Duodenal mucosa (tissue), 2 donors: ENCODE measurements around the gene YOD1.

Experiments
- H3K27ac ChIP-seq: one replicate; pipeline ENCODE4 v1.7.0; 2013; ENCODE audit warnings: low read depth, low read length
- H3K27me3 ChIP-seq, 2 donors: one replicate each; pipeline ENCODE4 v1.7.0; 2013; ENCODE audit warnings: low read length in 2 of 2, control low read depth in 1 of 2; ENCODE audit not compliant: insufficient read depth in 2 of 2, control insufficient read depth in 1 of 2
- H3K36me3 ChIP-seq, 2 donors: one replicate each; pipeline ENCODE4 v1.7.0; 2013; ENCODE audit warnings: low read length in 2 of 2, control low read depth in 1 of 2; ENCODE audit not compliant: insufficient read depth in 2 of 2, control insufficient read depth in 1 of 2
- H3K4me1 ChIP-seq, 2 donors: one replicate each; pipeline ENCODE4 v1.7.0; 2013; ENCODE audit warnings: low read length in 2 of 2, control low read depth in 1 of 2; ENCODE audit not compliant: insufficient read depth in 2 of 2, control insufficient read depth in 1 of 2
- H3K4me3 ChIP-seq, 2 donors: one replicate each; pipeline ENCODE4 v1.7.0; 2013; ENCODE audit warnings: low read length in 2 of 2, low read depth in 1 of 2
- H3K9ac ChIP-seq, 2 donors: one replicate each; pipeline ENCODE4 v1.7.0; 2013; ENCODE audit warnings: low read length in 2 of 2, low read depth in 1 of 2
- H3K9me3 ChIP-seq, 2 donors: one replicate each; pipeline ENCODE4 v1.7.0; 2013; ENCODE audit warnings: low read length in 2 of 2, control low read depth in 1 of 2; ENCODE audit not compliant: control insufficient read depth in 1 of 2

The YOD1 gene

DNA sequence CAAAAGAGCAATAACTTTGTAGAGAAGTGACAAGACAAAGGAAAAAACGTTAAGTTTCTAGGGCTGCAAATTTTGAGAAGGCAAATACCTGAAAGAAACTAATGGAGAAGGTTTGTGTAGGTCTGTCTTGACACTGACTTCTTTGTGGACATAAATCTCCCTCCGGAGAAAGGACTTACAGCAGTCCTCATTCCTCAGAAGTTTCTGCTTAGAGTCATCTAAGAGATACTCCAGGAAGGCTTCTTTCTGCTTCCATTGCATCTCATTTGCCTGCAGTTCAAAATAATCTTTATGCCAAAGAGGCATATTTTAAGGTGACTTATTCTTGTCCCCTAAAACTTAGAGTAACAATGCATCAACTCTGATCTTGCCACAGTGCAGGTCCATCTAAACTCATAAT, 33.2 kb upstream of the YOD1 start:
- peaks cover 10 to 18% of the 10 kb centered on the region in 2 donors for H3K4me1 ChIP-seq
- no peak overlapping the region for H3K9ac ChIP-seq
- H3K27me3 ChIP-seq = no peaks in the 10 kb centered on the region
- no peaks in the 10 kb centered on the region for H3K9me3 ChIP-seq
- peaks cover 0 to 6% of the 10 kb centered on the region in 2 donors for H3K36me3 ChIP-seq
- no peak overlapping the region for H3K27ac ChIP-seq
- H3K4me3 ChIP-seq = no peak overlapping the region

DNA sequence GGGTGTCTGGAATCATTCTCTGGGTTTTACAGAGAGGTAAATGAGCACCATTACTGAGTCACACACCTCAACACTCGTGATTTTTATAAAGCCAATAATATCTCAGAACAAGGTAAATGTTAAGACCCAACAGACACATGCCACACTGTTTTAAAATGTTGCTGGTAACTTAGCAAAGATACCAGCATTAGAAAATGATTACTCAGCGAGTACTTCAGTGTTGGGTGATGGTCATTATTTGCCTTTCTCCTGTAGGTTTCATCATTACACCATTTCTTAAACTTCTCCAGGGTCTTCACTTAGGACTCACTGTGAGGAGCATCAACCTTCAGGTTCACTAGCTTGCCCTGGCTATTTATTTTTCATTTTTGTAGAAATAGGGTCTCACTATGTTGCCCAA, 30.8 kb upstream of the YOD1 start:
- H3K27ac ChIP-seq = no peak overlapping the region
- no peaks in the 10 kb centered on the region for H3K27me3 ChIP-seq
- H3K4me3 ChIP-seq = no peak overlapping the region
- H3K9ac ChIP-seq = no peak overlapping the region
- no peaks in the 10 kb centered on the region for H3K9me3 ChIP-seq
- H3K36me3 ChIP-seq = peaks cover 0 to 16% of the 10 kb centered on the region in 2 donors
- H3K4me1 ChIP-seq = peaks cover 3 to 5% of the 10 kb centered on the region in 2 donors

DNA sequence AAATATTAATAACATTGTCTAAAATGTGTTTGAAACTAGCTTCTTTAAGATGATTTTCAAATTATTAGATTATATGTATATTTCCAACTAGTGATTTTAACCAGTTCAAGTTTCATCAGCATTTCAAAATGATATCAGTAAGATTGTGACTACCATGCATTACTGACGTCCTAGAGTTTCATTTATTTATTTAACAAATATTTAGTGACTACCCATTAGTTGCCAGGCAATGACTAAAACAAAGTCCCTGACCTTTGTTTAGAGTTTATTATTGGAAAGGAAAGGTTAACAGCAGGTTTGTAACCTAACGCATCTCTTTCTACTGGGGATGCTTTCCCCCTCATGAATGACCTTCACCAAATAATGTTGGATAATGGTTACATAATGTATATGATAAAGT, 30.1 kb upstream of the YOD1 start:
- Histone ChIP-seq H3K27ac (no peak overlapping the region), H3K4me1 (peaks cover 3 to 5% of the 10 kb centered on the region in 2 donors), H3K9me3 (no peaks in the 10 kb centered on the region), H3K9ac (no peak overlapping the region), H3K27me3 (no peaks in the 10 kb centered on the region), H3K4me3 (no peak overlapping the region), H3K36me3 (peaks cover 0 to 23% of the 10 kb centered on the region in 2 donors)

DNA sequence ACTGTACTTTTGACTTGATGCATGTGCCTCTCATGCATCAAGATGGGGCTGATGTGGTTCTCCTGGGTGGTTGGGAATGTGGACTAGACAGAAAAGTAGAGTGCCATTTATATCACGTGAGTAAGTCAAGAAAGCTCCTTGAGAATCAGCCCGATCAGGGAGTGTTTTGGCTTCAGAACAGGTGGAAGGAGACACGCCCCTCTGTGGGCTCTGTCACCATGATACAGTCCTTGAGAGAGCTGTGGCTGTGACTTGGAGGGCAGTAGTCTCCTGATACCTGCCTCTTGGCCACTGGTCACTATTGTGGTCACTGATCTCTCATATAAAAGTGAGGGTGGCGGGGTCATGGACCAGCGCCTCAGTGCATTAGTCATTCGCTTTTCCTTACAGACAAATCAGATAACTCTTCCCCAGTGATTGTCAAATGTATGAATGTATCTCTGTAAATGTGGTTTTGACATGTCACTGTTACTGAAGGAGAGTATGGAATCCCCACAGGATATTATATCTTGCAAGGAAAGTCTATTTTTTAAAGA, 28.8 kb upstream of the YOD1 start:
- Histone ChIP-seq H3K9me3 (no peaks in the 10 kb centered on the region), H3K36me3 (peaks cover 3 to 29% of the 10 kb centered on the region in 2 donors), H3K4me3 (no peak overlapping the region), H3K4me1 (peaks cover under 1 to 3% of the 10 kb centered on the region in 2 donors), H3K27ac (no peak overlapping the region), H3K27me3 (no peaks in the 10 kb centered on the region), H3K9ac (no peak overlapping the region)

DNA sequence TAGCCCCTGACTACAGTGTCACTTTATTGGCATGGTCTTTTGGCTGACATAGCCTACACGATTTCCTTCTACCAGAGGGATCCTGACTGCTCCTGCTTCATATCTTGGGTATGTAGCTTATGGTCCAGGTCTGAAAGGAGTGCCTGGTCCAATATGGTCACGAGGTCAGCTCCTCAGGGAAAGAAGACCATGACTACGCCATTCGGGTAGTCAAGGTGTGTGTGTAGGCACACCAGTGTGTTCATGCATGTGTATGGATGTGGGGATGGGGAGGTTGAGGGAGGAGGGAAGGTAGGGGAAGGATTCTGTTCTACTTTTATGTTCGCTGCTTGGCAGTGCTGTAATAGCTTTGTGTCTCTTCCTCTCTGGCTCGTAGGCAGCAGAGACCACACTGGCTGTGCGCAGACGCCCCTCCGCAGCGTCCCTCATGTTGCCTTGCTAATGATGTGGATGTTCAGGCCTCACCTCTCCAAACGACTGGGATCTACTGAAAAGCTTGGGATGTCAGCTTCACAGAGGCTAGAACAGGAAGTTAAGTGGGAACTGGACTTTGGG, 27.6 kb upstream of the YOD1 start:
- Histone ChIP-seq H3K27me3 (no peaks in the 10 kb centered on the region), H3K27ac (no peak overlapping the region), H3K36me3 (peaks cover 7 to 40% of the 10 kb centered on the region in 2 donors), H3K9ac (no peak overlapping the region), H3K4me3 (no peak overlapping the region), H3K9me3 (no peaks in the 10 kb centered on the region), H3K4me1 (peaks cover 0 to 3% of the 10 kb centered on the region in 2 donors)

DNA sequence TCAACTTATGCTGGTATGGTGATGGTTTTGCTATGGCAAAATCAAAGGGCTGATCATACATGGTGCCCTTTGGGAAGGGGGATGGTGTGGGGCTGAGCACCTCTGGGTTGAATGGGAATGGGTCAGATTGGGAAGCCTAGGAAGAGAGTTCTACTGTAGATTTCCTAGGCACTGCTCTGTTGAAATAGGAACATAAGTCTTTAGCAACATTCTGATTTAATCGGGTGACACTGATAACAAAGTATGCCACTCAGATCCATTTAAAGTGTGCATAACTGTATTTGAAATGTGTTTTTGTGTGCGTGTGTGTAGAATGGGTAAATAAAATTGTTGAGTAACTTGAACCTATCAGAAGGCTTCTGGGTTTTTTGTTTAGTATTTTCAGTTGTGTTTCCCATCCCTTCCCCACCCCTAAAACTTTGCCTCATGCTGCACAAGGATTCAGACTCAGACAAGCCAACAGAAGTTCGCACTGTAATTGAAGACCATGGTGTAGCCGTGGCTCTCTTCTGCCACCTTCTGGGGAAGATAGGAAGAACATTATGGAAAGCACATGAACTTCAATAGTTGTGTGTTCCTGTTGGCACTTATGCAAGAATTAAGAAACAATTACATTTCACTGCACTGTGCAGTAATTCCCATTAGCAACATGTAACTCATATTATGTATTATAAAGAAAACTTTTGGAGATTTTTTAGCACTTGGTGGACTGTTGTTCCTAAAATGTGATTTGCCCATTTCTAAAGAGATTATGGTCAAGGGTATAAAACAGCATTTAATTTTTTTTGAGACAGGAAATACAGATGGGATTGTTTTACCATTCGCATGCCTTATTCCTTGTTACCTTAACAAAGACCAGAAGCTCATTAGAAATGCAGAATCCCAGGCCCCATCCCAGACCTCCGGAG, 26.7 kb upstream of the YOD1 start:
- Histone ChIP-seq H3K9me3 (no peaks in the 10 kb centered on the region), H3K4me3 (no peak overlapping the region), H3K27me3 (no peaks in the 10 kb centered on the region), H3K36me3 (peaks cover 11 to 48% of the 10 kb centered on the region in 2 donors), H3K4me1 (peaks cover 0 to 3% of the 10 kb centered on the region in 2 donors), H3K27ac (no peak overlapping the region), H3K9ac (no peak overlapping the region)

DNA sequence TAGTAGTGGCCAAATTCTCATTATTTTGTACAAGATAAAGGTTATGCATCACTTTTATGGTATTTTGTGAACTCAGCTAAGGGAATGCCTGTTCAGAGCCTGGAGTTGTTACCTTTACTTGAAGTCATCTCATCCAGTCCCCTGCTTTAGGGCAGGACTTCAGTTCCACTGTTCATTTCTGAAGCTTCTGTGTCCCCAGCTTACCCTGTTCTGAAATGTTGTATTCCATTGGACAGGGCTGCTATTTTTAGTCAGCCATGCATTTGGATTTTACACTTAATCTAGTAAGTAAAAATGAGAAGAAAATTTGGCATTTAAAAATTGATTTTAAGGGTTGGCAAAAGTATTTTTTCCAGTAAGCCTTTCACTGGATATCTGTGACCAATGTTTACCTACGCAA, 26.0 kb upstream of the YOD1 start:
- Histone ChIP-seq H3K27me3 (no peaks in the 10 kb centered on the region), H3K36me3 (peaks cover 18 to 56% of the 10 kb centered on the region in 2 donors), H3K4me1 (peaks cover 0 to 3% of the 10 kb centered on the region in 2 donors), H3K9me3 (no peaks in the 10 kb centered on the region), H3K27ac (no peak overlapping the region), H3K9ac (no peak overlapping the region), H3K4me3 (no peak overlapping the region)

DNA sequence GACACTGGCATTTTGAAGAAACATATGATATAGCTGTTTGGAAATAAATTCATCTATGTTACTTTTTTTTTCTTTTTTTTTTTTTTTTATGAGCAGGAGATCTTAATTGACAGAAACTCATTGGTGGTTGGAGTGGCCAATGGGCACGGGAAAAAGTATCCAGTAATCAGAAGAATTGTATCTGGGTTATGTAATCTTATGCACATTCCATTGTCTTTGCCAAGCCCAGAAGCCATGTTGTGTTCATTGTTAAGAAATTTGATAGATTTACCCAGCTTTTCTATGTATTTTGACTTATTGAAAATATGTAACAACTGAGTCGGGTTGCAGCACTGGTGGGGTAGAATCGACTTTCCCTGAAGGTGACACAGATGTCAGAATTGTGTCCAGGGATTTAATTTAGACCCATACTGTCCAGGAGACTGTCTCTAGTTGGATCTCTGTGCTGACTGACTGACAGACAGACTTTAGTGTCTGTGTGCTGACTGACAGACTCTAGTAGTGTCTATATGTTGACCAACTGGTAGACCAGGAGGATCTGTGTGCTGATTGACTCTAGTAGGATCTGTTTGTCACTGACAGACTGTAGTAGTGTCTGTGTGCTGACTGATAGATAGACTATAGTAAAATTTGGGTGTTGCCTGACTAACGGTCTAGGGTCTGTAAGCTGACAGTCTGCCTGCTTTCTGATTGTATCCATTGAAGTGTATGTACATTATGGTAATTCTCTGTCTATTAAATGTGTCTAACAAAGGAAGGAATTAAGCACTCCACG, 25.4 kb upstream of the YOD1 start:
- no peak overlapping the region for H3K27ac ChIP-seq

DNA sequence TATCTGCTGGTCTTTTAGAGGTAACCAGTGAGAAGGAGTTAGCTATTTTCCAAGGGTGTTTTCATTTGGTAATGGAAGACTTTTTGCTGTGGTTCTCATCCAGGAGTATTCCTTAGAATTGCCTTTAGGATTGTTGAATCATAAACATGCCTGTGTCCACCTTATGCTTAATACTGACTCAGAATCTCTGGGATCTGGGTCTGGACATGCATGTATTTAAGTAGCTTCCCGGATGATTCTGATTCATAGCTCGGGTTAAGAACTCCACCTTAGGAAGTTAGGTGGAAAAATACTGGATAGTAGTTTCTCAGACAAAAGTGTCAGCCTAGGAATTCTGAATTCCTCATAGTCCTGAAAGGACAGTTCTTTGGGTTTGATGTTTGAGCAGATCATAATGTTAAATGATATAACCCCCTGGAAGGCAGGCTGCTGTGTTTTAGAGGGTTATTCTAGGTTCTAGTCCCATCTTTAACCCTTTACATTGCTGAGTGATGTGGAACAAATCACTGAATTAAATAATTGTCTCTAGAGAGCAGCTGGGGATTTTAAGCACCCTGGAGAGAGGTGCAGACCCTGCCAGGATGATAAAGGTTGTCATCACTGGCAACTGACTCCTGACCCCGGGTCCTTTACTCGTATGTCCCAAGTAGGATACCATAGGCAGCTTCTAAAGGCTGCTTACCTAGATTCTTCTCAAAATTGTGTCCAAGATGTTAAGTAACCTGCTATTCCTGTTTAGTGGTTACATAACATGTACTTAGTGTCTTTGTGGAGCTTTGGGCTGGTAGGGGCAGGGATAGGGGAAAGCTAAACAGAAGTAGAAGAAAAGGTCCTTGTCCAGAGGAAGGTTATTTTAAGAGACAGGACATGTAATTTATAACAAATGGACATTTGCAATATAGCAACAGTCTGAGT, 23.2 kb upstream of the YOD1 start:
- H3K9me3 ChIP-seq = no peaks in the 10 kb centered on the region
- H3K9ac ChIP-seq = peak overlapping the region in 1 of 2 donors; percentile 2
- H3K27me3 ChIP-seq = no peaks in the 10 kb centered on the region
- no peak overlapping the region for H3K27ac ChIP-seq
- peaks cover 42 to 77% of the 10 kb centered on the region in 2 donors for H3K36me3 ChIP-seq
- H3K4me3 ChIP-seq = no peak overlapping the region
- H3K4me1 ChIP-seq = peaks cover 0 to 6% of the 10 kb centered on the region in 2 donors

More for the DNA sequence above, 25.4 kb upstream of the YOD1 start:
- H3K4me1 ChIP-seq = peaks cover 0 to 3% of the 10 kb centered on the region in 2 donors
- no peak overlapping the region for H3K4me3 ChIP-seq
- no peaks in the 10 kb centered on the region for H3K27me3 ChIP-seq
- no peaks in the 10 kb centered on the region for H3K9me3 ChIP-seq
- no peak overlapping the region for H3K9ac ChIP-seq
- H3K36me3 ChIP-seq = peaks cover 25 to 62% of the 10 kb centered on the region in 2 donors
